Gastroesophageal sphincter (tissue), 3 donors: Measurements from ENCODE around the gene ADCY9.

Experiments
- POLR2A ChIP-seq, 2 donors: fragments of 450-650 bp; IDR thresholded peaks; one replicate each; pipeline ENCODE4 v1.6.1; 2017; ENCODE audit warnings: antibody characterized with exemption in 2 of 2, mild to moderate bottlenecking in 2 of 2, moderate library complexity in 1 of 2
- TF ChIP-seq, protein P1 (sequence below), 4 experiments: fragments of 200-600 bp in 2 of 4; fragments of 450-650 bp in 2 of 4; sonication (generic) in 1 of 4; IDR thresholded peaks; one replicate each; pipeline ENCODE4 v1.5.1; 2017 to 2019; ENCODE audit warnings: antibody characterized with exemption in 4 of 4, mild to moderate bottlenecking in 2 of 4, moderate library complexity in 2 of 4

DNA sequence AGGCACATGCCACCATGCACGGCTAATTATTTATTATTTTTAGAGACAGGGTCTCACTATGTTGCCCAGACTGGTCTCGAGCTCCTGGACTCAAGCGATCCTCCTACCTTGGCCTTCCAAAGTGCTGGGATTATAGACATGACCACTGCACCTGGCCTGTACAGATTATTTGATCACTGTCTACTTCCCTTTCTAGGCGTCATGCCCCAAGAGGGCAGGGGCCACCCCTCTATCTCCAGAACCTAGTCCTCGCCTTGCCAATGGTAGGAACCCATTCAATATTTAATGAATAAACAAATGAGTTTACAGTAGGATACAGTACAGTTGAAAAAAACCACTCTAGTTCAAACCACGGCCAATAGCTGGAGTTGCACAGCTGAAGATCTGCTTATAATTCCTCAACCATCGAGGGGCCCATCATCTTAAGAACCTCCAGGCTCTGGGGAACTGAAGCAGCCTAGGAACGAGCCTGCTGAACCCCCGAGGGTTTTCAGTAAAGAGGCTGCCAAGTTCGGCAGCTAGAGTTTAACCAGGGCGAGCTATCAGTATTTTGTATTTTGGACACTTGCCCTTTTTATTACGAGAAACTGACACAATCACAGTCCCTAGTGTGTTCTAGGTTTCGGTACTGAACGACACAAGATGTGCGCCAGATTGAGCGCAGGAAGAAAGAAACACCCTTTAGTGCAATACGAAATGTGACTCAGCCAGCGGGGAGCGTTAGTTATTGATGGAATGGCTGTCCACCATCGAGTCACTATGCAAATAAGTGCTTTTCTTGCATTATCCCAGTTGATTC is 14.6 kb downstream of the ADCY9 start:
- TF ChIP-seq, protein P1, sequence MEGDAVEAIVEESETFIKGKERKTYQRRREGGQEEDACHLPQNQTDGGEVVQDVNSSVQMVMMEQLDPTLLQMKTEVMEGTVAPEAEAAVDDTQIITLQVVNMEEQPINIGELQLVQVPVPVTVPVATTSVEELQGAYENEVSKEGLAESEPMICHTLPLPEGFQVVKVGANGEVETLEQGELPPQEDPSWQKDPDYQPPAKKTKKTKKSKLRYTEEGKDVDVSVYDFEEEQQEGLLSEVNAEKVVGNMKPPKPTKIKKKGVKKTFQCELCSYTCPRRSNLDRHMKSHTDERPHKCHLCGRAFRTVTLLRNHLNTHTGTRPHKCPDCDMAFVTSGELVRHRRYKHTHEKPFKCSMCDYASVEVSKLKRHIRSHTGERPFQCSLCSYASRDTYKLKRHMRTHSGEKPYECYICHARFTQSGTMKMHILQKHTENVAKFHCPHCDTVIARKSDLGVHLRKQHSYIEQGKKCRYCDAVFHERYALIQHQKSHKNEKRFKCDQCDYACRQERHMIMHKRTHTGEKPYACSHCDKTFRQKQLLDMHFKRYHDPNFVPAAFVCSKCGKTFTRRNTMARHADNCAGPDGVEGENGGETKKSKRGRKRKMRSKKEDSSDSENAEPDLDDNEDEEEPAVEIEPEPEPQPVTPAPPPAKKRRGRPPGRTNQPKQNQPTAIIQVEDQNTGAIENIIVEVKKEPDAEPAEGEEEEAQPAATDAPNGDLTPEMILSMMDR (IDR thresholded peaks at IDR 0.05) = no peak
- TF ChIP-seq POLR2A (IDR thresholded peaks at IDR 0.05) = no peak
